Amygdala (tissue), 56 donors: Measurements from ENCODE around the gene TXNRD1.
"Not testable (repeated sequence)": the region's sequence is repeated elsewhere in the genome, so short reads cannot be mapped to it uniquely, and the experiment has no call there.

ENCODE experiments used
- DNase-seq, 56 donors: peaks; one replicate each; lab custom pipeline; 2025; lab: John Stamatoyannopoulos, UW

TXNRD1 gene

DNA sequence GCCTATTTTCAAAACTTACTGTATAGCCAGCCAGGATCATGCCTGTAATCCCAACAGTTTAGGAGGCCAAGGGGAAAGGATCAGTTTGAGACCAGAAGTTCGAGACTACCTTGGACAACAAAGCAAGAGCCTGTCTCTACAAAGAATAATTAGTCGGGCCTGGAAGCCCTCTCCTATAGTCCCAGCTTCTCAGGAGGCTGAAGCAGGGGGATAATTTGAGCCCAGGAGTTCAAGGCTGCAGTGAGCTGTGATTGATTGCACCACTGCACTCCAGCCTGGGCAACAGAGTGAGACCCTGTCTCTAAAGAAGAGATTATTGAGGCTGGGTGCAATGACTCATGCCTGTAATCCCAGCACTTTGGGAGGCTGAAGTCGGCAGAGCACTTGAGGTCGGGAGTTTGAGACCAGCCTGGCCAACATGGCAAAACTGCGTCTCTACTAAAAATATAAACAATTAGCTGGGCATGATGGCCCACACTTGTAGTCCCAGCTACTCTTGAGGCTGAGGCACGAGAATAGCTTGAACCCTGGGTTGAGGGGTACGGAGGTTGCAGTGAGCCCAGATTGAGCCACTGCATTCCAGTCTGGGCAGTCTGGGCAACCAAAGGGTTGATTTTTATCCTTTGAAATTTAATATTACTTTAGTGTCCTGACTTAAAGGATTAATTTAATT, 102.1 kb downstream of the TXNRD1 start:
- DNase-seq, result no peak

GRCh38 chr12:104319028-104319427, 103.4 kb downstream of the TXNRD1 start:
- no peak for DNase-seq

DNA sequence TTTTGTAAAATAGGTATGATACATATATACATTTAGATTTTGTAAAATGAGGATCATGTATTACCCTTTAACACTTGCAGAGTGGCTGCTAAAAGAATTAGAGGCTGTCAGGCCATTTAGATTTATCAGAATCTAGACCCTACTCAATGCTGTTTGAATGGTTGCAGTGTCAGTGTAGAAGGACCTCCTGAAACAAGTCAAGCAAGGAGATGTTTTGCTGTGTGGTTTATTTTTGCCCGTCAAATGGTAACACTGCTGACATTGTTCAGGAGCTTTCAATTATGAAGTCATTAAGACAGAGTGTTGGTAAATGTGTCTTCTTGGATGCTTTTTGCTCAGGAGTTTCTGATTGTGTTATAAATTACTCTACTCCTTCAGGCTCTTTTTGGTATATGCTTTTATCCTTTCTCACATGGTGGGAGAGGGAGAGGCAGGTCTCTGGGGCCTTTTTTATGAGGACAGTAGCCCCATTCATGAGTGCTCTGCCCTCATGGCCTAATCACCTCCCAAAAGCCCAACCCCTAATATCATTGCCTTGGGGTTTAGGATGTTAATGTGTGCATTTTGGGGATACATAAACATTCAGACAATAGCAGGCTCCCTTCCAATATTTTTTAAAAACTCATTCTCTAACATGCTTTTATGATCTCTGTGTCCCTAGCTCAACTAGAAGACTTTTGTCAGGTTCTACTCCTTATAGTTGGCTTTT, 104.5 kb downstream of the TXNRD1 start:
- DNase-seq, result no peak

DNA sequence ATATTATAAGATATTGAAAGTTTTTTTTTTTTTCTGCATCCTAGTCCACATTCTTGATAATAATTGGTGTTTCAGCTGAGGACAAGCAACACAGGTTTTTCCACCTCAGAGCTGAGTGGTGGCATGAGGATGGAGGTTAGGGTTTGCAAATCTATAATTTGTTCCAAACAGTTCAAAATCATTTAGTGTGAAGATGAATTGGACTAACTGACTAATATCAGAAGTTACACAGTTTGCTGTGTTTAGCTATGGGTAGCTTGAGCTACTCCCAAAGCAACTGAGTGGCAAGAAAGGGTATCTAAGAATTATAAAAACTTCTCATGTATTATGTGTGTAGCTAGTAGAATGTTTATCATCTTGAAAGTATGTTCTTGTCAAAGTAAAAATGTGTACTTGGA, 105.0 kb downstream of the TXNRD1 start:
- DNase-seq, result no peak

DNA sequence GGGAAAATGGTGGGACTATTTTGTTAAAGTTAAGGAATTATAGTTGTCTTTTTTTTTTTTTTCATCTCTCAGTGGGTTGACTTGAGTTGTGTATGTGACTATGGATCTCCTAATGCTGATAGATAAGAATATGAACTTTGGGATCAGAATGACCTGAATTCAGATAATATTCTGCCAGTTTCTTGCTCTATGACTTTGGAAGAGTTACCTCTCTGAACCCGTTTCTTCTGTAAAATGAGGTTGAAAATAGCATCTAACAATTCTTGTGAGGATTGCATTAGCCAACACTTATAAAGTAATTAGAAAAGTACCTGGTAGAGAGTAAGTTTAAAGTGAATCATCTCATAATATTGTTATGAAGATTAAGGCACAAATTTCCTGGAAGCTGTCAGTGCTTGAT, 106.4 kb downstream of the TXNRD1 start:
- no peak for DNase-seq

DNA sequence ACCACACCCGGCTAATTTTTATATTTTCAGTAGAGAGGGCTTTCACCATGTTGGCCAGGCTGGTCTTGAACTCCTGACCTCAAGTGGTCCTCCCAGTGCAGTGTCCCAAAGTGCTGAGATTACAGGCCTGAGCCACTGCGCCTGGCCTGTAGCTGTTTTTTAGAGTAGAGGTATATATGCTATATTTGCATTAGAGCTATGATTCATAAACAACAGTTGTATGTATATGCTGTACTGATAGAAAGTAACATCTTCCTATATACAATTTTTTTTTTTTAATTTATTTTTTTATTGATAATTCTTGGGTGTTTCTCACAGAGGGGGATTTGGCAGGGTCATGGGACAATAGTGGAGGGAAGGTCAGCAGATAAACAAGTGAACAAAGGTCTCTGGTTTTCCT, 107.0 kb downstream of the TXNRD1 start:
- DNase-seq, result not testable (repeated sequence)

GRCh38 chr12:104323899-104324298, 108.3 kb downstream of the TXNRD1 start:
- no peak for DNase-seq

- not testable (repeated sequence) for DNase-seq
These were observed 112.7 kb downstream of the TXNRD1 start for GRCh38 chr12:104328278-104328677.

GRCh38 chr12:104328790-104329189, 113.2 kb downstream of the TXNRD1 start:
- DNase-seq, result no peak

DNA sequence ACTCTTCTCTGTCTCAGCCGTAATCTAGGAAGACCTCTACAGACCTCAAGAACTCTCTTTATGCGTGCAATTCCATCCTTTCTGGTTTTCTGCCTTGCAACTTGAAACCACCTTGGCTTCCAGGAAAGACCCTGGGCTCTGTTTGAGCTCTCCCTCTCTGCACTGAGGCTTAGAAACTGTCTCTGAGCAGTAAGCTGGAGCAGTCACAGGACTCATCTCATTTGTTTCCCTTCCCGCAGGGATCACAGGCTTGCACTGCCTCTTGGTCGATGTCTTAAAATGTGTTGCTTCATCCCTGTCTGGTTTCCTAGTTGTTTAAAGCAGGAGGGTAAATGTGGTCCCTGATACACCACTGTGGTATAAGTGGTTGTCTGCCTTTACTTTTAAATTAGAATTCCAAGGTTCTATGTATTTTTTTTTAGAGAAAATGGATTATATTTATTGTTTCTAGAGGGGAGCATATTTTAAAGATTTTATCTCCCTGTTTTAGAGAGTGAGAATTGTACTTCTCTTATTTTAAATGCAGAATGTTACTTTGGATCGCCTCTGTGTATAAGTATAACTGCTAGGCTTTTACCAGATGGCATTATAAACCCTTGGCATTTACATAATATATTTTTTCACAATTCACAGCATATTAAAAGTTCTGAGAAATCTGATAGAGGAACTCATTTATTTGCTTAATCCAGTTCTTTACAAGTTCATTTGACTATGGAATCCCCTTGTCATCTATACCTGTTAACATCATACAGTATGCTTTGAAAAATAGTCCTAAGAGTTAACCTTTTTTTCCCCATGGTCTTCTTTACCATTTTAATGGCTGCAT, 114.3 kb downstream of the TXNRD1 start:
- DNase-seq, result no peak

GRCh38 chr12:104331376-104331775, 115.8 kb downstream of the TXNRD1 start:
- no peak for DNase-seq

DNA sequence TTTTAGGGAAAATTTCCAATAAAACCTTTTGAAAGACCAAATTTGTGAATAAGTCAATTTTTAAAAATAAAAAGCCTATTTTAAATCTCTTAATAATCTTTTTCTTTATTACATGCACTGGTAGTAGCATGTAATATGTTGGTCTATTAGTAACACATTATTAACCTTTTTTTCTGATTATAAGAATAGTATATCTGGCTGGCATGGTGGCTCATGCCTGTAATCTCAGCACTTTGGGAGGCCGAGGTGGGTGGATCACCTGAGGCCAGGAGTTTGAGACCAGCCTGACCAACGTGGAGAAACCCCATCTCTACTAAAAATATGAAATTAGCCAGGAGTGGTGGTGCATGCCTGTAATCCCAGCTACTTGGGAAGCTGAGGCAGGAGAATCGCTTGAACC, 116.7 kb downstream of the TXNRD1 start:
- not testable (repeated sequence) for DNase-seq

DNA sequence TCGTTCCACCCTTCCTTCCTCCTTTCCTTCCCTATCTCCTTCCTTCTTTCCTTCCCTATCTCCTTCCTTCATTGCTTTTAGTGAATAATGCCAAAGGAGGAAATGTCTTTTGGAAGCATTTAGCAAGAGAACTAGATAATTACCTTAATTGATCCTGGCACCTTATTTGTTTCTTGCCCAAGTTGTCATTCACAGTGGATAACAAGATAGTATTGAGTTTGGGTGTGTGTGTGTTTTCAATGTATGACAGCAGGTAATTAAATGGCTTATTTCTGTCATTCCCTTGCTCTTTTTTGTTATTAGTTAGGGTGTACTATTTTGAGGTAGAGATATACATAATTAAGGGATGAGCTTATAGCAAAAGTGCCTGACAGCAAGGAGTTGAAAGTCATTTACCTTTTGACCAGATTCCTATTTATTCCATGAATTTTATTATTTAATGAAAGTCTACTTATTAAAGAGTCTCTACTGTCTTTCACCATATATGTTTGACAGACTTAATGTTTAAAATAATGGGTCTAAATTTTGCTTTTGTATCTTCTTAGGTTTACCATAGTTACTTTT, 118.2 kb downstream of the TXNRD1 start:
- DNase-seq, result no peak

DNA sequence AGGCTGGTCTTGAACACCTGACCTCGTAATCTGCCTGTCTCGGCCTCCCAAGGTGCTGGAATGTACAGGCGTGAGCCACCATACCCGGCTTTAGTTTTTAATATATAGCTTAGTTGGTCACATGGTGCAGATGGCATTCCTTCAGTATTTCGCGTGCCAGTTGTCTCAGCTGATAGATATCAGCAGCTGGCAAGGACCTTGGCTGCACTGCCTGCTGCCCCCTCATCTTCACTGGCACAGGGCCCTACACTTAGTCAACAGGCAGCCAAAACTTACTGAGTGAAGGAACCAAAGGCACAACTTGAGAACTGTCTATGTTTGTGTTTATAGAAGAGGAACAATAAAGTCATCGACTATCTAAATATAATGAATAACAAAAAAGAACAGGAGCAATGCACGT, 119.0 kb downstream of the TXNRD1 start:
- DNase-seq, result no peak

DNA sequence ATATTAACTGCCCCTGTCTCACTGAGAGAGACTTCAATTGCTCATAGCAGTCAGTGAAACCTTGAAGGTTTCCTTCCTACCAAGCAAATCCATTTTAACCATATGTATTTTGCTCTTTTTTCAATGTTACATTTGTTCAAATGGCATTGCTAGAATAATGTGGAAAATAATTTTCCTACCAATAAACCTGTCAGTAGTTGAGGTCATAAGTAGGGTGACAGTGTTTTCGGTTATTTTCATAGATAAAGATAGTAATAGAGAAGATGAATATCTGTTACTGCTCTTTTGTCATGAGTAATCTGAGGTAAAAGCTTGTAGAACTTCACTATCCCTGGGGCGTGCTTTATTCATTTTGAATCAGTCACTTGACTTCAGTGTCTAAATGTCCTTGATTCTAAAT, 120.5 kb downstream of the TXNRD1 start:
- no peak for DNase-seq

GRCh38 chr12:104337030-104337558, 121.5 kb downstream of the TXNRD1 start:
- DNase-seq, result no peak

DNA sequence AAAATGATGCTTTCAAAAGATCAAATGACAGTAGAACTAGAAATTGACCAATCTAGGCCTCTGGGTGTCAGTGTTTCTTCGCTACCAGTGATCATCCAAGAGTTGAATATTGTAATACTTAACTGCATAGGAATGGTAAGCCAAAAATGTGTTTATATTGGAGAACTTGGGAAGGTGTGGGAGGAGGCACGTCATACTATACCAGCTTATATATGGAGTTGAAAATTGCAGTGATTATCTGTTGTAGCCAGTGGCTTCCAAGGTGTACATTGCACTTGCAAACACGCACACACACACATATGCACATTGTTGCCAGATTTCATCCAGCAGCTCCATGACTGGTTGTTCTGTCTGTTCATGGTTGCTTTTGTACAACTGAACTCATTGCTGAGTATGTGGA, 124.1 kb downstream of the TXNRD1 start:
- no peak for DNase-seq

DNA sequence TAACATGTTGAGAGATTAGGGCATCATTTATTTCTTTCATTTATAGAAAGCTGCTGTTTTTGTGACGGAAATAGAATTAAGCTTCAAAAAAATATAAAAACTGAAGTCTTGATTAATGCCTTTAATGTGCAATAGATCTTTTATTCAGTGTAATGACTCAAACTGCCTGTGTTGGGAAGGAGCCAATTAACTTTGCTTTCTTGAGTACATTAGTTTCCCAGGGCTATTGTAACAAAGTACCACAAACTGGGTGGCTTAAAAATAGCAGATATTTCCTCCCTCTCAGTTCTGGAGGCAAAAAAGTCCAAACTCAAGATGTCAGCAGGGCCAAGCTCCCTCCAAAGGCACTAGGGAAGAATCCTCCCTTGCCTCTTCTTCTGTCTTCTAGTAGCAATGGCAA, 124.6 kb downstream of the TXNRD1 start:
- no peak for DNase-seq

DNA sequence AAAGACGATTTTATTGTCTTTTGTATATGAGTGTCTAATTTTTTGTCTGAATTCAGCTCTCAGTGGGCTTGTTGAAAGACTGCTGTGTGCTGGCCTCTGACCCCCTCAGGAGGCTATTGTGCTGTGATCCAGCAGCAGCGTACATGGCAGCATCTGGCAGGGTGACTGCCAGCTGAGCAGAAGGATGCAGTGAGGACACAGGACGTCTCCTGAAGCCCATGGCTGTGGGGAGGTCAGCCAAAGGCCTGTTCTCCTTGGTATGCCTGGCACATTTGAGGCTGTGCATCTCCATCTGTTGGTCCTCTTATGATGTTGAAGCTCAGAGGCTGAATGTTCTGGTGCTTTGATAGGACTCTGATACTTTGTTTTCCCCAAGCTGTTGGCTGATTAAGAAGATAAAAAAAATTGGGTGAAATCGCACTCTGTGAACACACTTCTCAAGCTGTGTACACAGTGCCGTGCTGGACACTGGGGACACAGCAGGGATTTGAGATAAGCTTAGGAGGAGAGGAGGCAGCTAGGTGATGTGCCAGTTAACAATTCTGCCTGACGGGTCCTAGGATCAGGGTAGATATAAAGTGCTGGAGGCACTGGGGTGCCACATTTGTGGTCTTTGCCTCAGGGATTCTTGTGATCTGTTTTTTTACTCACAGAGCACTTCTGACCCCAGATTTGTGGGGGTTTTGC, 125.5 kb downstream of the TXNRD1 start:
- DNase-seq, result peak in 20 of 56 donors; percentile 3 to 67 (median 19)

DNA sequence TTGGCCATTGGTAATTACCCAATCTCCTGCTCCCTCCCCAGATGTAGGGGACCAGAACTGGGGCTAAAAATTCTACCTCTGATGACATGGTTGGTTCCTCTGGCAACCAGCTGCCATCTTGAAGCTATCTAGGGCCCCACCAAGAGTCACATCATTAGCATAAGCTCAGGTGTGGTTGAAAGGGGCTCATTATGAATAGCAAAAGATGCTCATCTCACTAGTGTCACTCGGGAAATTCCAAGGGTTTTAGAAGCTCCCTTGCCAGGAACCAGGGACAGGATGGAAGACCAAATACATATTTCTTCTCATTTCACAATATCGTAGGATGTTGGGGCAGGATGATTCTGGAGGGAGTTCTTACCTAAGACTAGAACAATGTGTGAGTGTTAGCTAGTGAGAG, 126.6 kb downstream of the TXNRD1 start:
- DNase-seq, result no peak
